HepG2 (cell line): ENCODE measurements around the gene GAS2L2.

ENCODE experiments used
- HNF4A ChIP-seq: sonication (generic); formaldehyde crosslinking; IDR thresholded peaks from 2 replicates; pipeline ENCODE4 v1.4.0; 2020; ENCODE audit warnings: missing genetic modification reagents
- JUND ChIP-seq: sonication (generic); formaldehyde crosslinking; IDR thresholded peaks from 2 replicates; pipeline ENCODE4 v1.8.0; 2022; ENCODE audit warnings: mild to moderate bottlenecking, missing genetic modification reagents
- POLR2A ChIP-seq, 2 experiments: IDR thresholded peaks; 2 replicates each; pipeline ENCODE4 v1.6.1; 2011; ENCODE audit warnings: low read depth in 2 of 2, low read length in 2 of 2, mild to moderate bottlenecking in 1 of 2, moderate library complexity in 1 of 2; ENCODE audit not compliant: insufficient read depth in 1 of 2
- RFX5 ChIP-seq: IDR thresholded peaks from 2 replicates; pipeline ENCODE4 v1.6.1; 2011; ENCODE audit warnings: low read depth, low read length, improper control_type of control experiment
- TEAD3 ChIP-seq: optimal IDR thresholded peaks from 2 replicates; pipeline ENCODE3; 2016; ENCODE audit warnings: borderline replicate concordance
- ZBTB7A ChIP-seq: sonication (generic); formaldehyde crosslinking; IDR thresholded peaks from 2 replicates; pipeline ENCODE4 v1.8.0; 2022; ENCODE audit warnings: mild to moderate bottlenecking, missing genetic modification reagents
- ZNF552 ChIP-seq: sonication (generic); formaldehyde crosslinking; IDR thresholded peaks from 2 replicates; pipeline ENCODE4 v1.9.0; 2022; ENCODE audit warnings: missing genetic modification reagents, mild to moderate bottlenecking, borderline replicate concordance
- TF ChIP-seq, protein P1 (sequence below), 2 experiments: sonication (generic) in 1 of 2; formaldehyde crosslinking in 1 of 2; IDR thresholded peaks; 2 replicates each; pipeline versions ENCODE4 v1.5.1 to v1.6.1; 2011 to 2020; ENCODE audit warnings: borderline replicate concordance in 1 of 2, low read depth in 1 of 2, low read length in 1 of 2, mild to moderate bottlenecking in 1 of 2, missing genetic modification reagents in 1 of 2, moderate library complexity in 1 of 2
- TF ChIP-seq, protein P2 (sequence below): sonication (generic); formaldehyde crosslinking; IDR thresholded peaks from 2 replicates; pipeline ENCODE4 v1.5.0; 2020; ENCODE audit warnings: mild to moderate bottlenecking, missing genetic modification reagents, moderate library complexity
- TF ChIP-seq, protein P3 (sequence below): IDR thresholded peaks from 2 replicates; pipeline ENCODE4 v1.4.0; 2020; ENCODE audit warnings: mild to moderate bottlenecking, missing genetic modification reagents

DNA sequence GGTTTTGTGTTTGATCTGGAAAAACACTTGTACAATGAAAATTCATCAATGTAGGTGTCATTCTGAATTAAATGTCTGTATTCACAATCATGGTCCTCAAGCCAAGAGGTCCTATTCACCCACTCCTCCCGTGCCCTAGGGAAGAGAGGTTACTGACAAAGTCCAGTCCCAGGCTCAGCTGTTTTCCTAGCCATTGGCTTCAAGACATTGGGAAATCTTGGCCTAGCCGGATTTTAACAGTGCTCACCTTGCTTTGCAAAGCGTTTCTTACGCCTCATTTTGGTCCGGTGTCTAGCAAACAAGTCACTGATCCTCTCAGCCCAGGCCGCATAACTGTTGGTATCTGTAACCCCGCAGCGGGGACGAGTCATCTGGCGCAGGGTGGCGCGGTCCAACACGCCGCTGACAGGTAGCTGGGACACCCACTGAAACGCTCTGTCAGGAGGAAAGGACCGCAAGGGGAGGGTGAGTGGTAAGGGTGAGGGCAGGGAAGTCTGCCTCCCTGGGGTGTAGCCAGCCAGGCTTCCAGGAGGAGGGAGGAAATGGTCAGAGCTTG lies 25.7 kb upstream of the GAS2L2 start:
- TF ChIP-seq JUND (CRISPR knock-in tag) (no peak), ZNF552 (CRISPR knock-in tag) (no peak), RFX5 (no peak), ZBTB7A (CRISPR knock-in tag) (no peak), POLR2A (IDR thresholded peaks at IDR 0.05; ENCODE audit: insufficient read depth in 1 of 2, low read depth in 2 of 2, low read length in 2 of 2) (no peak), TEAD3 (CRISPR knock-in tag) (no peak), HNF4A (CRISPR knock-in tag) (no peak)
- TF ChIP-seq, protein P1, sequence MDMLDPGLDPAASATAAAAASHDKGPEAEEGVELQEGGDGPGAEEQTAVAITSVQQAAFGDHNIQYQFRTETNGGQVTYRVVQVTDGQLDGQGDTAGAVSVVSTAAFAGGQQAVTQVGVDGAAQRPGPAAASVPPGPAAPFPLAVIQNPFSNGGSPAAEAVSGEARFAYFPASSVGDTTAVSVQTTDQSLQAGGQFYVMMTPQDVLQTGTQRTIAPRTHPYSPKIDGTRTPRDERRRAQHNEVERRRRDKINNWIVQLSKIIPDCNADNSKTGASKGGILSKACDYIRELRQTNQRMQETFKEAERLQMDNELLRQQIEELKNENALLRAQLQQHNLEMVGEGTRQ (IDR thresholded peaks at IDR 0.05; ENCODE audit: low read depth, low read length): no peak
- TF ChIP-seq, protein P1 (CRISPR knock-in tag; IDR thresholded peaks at IDR 0.05; ENCODE audit: borderline replicate concordance): no peak
- TF ChIP-seq, protein P2, sequence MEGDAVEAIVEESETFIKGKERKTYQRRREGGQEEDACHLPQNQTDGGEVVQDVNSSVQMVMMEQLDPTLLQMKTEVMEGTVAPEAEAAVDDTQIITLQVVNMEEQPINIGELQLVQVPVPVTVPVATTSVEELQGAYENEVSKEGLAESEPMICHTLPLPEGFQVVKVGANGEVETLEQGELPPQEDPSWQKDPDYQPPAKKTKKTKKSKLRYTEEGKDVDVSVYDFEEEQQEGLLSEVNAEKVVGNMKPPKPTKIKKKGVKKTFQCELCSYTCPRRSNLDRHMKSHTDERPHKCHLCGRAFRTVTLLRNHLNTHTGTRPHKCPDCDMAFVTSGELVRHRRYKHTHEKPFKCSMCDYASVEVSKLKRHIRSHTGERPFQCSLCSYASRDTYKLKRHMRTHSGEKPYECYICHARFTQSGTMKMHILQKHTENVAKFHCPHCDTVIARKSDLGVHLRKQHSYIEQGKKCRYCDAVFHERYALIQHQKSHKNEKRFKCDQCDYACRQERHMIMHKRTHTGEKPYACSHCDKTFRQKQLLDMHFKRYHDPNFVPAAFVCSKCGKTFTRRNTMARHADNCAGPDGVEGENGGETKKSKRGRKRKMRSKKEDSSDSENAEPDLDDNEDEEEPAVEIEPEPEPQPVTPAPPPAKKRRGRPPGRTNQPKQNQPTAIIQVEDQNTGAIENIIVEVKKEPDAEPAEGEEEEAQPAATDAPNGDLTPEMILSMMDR (CRISPR knock-in tag): no peak
- TF ChIP-seq, protein P3, sequence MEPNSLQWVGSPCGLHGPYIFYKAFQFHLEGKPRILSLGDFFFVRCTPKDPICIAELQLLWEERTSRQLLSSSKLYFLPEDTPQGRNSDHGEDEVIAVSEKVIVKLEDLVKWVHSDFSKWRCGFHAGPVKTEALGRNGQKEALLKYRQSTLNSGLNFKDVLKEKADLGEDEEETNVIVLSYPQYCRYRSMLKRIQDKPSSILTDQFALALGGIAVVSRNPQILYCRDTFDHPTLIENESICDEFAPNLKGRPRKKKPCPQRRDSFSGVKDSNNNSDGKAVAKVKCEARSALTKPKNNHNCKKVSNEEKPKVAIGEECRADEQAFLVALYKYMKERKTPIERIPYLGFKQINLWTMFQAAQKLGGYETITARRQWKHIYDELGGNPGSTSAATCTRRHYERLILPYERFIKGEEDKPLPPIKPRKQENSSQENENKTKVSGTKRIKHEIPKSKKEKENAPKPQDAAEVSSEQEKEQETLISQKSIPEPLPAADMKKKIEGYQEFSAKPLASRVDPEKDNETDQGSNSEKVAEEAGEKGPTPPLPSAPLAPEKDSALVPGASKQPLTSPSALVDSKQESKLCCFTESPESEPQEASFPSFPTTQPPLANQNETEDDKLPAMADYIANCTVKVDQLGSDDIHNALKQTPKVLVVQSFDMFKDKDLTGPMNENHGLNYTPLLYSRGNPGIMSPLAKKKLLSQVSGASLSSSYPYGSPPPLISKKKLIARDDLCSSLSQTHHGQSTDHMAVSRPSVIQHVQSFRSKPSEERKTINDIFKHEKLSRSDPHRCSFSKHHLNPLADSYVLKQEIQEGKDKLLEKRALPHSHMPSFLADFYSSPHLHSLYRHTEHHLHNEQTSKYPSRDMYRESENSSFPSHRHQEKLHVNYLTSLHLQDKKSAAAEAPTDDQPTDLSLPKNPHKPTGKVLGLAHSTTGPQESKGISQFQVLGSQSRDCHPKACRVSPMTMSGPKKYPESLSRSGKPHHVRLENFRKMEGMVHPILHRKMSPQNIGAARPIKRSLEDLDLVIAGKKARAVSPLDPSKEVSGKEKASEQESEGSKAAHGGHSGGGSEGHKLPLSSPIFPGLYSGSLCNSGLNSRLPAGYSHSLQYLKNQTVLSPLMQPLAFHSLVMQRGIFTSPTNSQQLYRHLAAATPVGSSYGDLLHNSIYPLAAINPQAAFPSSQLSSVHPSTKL (CRISPR knock-in tag): no peak
